IMR-90 (cell line): Measurements from ENCODE around the gene ACOT4. TPM values are rescaled to one million over a fixed set of nuclear protein-coding genes. Genes with fewer than 3 reads are reported as not detected.

Experiments used
- ATAC-seq: fragments of 200-7000 bp; cut with Tn5 transposase; 2 replicates; pipeline ENCODE4 v1.9.1; 2020; ENCODE audit warnings: low read depth, mild to moderate bottlenecking, moderate library complexity
- BruUV-seq: library from RNA; stranded (reverse); fragments of 400-500 nt; replicated peaks from 2 replicates; lab custom pipeline; 2021; lab: Mats Ljungman, UMichigan
- CTCF ChIA-PET: fragments of 300-600 bp; formaldehyde crosslinking; extraction: SDS; loops from one replicate; lab custom pipeline; 2021; ENCODE audit warnings: antibody characterized with exemption; lab: Yijun Ruan, JAX
- POLR2A ChIA-PET: fragments of 300-600 bp; sonication (Branson Sonifier 250); formaldehyde crosslinking; loops from one replicate; lab custom pipeline; 2022; ENCODE audit warnings: antibody characterized with exemption; ENCODE audit not compliant: unreplicated experiment; lab: Charles Lee
- DNase-seq: peaks from one replicate; pipeline ENCODE4 v3.0.0; 2013
- H2AFZ ChIP-seq: replicated peaks from 2 replicates; pipeline ENCODE3; 2013; ENCODE audit warnings: low read length, mild to moderate bottlenecking; ENCODE audit not compliant: poor library complexity
- H2AK5ac ChIP-seq: 2 replicates; pipeline ENCODE4 v1.6.1; 2013; ENCODE audit warnings: low read depth, low read length, inconsistent platforms
- H2AK9ac ChIP-seq: replicated peaks from 2 replicates; pipeline ENCODE3; 2013; ENCODE audit warnings: mild to moderate bottlenecking, low read depth, low read length, moderate library complexity; ENCODE audit not compliant: poor library complexity
- H2BK120ac ChIP-seq: 2 replicates; pipeline ENCODE4 v1.6.1; 2013; ENCODE audit warnings: low read depth, low read length, inconsistent platforms
- H2BK15ac ChIP-seq: 3 replicates; pipeline ENCODE4 v1.6.1; 2013; ENCODE audit warnings: low read depth, low read length, inconsistent platforms
- H2BK20ac ChIP-seq: 2 replicates; pipeline ENCODE4 v1.6.1; 2013; ENCODE audit warnings: low read depth, mild to moderate bottlenecking, inconsistent platforms, low read length, moderate library complexity
- H2BK5ac ChIP-seq: 2 replicates; pipeline ENCODE4 v1.6.1; 2013; ENCODE audit warnings: mild to moderate bottlenecking, low read depth, low read length, inconsistent platforms; ENCODE audit not compliant: poor library complexity, severe bottlenecking
- H3K14ac ChIP-seq: replicated peaks from 2 replicates; pipeline ENCODE4 v1.6.1; 2013; ENCODE audit warnings: low read depth, low read length, inconsistent platforms
- H3K18ac ChIP-seq: 2 replicates; pipeline ENCODE4 v1.6.1; 2013; ENCODE audit warnings: low read depth, low read length, control low read depth
- H3K23ac ChIP-seq: 2 replicates; pipeline ENCODE4 v1.6.1; 2013; ENCODE audit warnings: low read depth, low read length, inconsistent platforms
- H3K27ac ChIP-seq: 2 replicates; pipeline ENCODE4 v1.5.1; 2013; ENCODE audit warnings: mild to moderate bottlenecking, control low read depth, low read length; ENCODE audit not compliant: insufficient read depth
- H3K27me3 ChIP-seq: 2 replicates; pipeline ENCODE4 v1.6.1; 2013; ENCODE audit warnings: low read length; ENCODE audit not compliant: control insufficient read depth, insufficient read depth
- H3K36me3 ChIP-seq: 2 replicates; pipeline ENCODE4 v1.6.1; 2013; ENCODE audit warnings: low read length, mixed read lengths; ENCODE audit not compliant: control insufficient read depth, insufficient read depth
- H3K4ac ChIP-seq: 2 replicates; pipeline ENCODE4 v1.6.1; 2013; ENCODE audit warnings: low read depth, low read length, inconsistent platforms
- H3K4me1 ChIP-seq: 2 replicates; pipeline ENCODE4 v1.6.1; 2013; ENCODE audit warnings: low read length, mixed read lengths; ENCODE audit not compliant: control insufficient read depth, insufficient read depth
- H3K4me2 ChIP-seq: 2 replicates; pipeline ENCODE4 v1.6.1; 2013; ENCODE audit warnings: low read depth, mild to moderate bottlenecking, control low read depth, low read length, moderate library complexity
- H3K4me3 ChIP-seq: 2 replicates; pipeline ENCODE4 v1.5.1; 2013; ENCODE audit warnings: low read depth, mild to moderate bottlenecking, control low read depth, low read length, moderate library complexity; ENCODE audit not compliant: insufficient read depth
- H3K56ac ChIP-seq: 2 replicates; pipeline ENCODE4 v1.6.1; 2013; ENCODE audit warnings: low read length, inconsistent platforms; ENCODE audit not compliant: insufficient read depth; ENCODE audit errors: extremely low read depth
- H3K79me1 ChIP-seq, 2 experiments: 2 replicates each; pipeline ENCODE4 v1.6.1; 2013; ENCODE audit warnings: low read length in 2 of 2, inconsistent platforms in 1 of 2, low read depth in 1 of 2
- H3K9ac ChIP-seq: 2 replicates; pipeline ENCODE4 v1.6.1; 2013; ENCODE audit warnings: low read depth, low read length, control low read depth
- H3K9me1 ChIP-seq: 2 replicates; pipeline ENCODE4 v1.6.1; 2013; ENCODE audit warnings: low read length, inconsistent platforms; ENCODE audit not compliant: insufficient read depth
- H3K9me3 ChIP-seq: 2 replicates; pipeline ENCODE4 v1.6.1; 2013; ENCODE audit warnings: low read length; ENCODE audit not compliant: control insufficient read depth, insufficient read depth
- H4K20me1 ChIP-seq: 2 replicates; pipeline ENCODE4 v1.6.1; 2013; ENCODE audit warnings: low read length, inconsistent platforms; ENCODE audit not compliant: insufficient read depth
- H4K5ac ChIP-seq: 2 replicates; pipeline ENCODE4 v1.6.1; 2013; ENCODE audit warnings: mild to moderate bottlenecking, low read depth, low read length, control low read depth
- H4K8ac ChIP-seq, 2 experiments: 2 replicates each; pipeline ENCODE4 v1.6.1; 2013; ENCODE audit warnings: low read depth in 2 of 2, low read length in 2 of 2, control low read depth in 1 of 2, inconsistent platforms in 1 of 2
- H4K91ac ChIP-seq: 2 replicates; pipeline ENCODE4 v1.6.1; 2013; ENCODE audit warnings: low read depth, low read length, inconsistent platforms; ENCODE audit not compliant: insufficient read depth
- BHLHE40 ChIP-seq: fragments of 150-350 bp; IDR thresholded peaks from 2 replicates; pipeline ENCODE4 v1.6.1; 2016; ENCODE audit warnings: mild to moderate bottlenecking, low read depth, low read length
- CEBPB ChIP-seq: IDR thresholded peaks from 2 replicates; pipeline ENCODE4 v1.6.1; 2012; ENCODE audit warnings: low read depth, low read length, improper control_type of control experiment
- CHD1 ChIP-seq: IDR thresholded peaks from 2 replicates; pipeline ENCODE4 v1.6.1; 2012; ENCODE audit warnings: low read depth, low read length, improper control_type of control experiment
- CTCF ChIP-seq: conservative IDR thresholded peaks from 2 replicates; pipeline ENCODE4 v1.5.1; 2012; ENCODE audit warnings: mild to moderate bottlenecking, low read depth, low read length, improper control_type of control experiment
- ELK1 ChIP-seq: fragments of 150-350 bp; IDR thresholded peaks from 2 replicates; pipeline ENCODE4 v1.6.1; 2016; ENCODE audit warnings: low read depth, mild to moderate bottlenecking, low read length, moderate library complexity, borderline replicate concordance
- FOS ChIP-seq: fragments of 150-350 bp; IDR thresholded peaks from 2 replicates; pipeline ENCODE4 v1.6.1; 2016; ENCODE audit warnings: low read depth, low read length
- MAFK ChIP-seq: IDR thresholded peaks from 2 replicates; pipeline ENCODE4 v1.6.1; 2012; ENCODE audit warnings: low read depth, low read length, improper control_type of control experiment
- MAZ ChIP-seq: IDR thresholded peaks from 2 replicates; pipeline ENCODE4 v1.6.1; 2012; ENCODE audit warnings: low read depth, mild to moderate bottlenecking, low read length, improper control_type of control experiment, moderate library complexity, borderline replicate concordance
- MXI1 ChIP-seq: IDR thresholded peaks from 2 replicates; pipeline ENCODE4 v1.6.1; 2012; ENCODE audit warnings: low read depth, mild to moderate bottlenecking, low read length, moderate library complexity, borderline replicate concordance
- NFE2L2 ChIP-seq: fragments of 150-350 bp; IDR thresholded peaks from 2 replicates; pipeline ENCODE4 v1.6.1; 2016; ENCODE audit warnings: low read depth, mild to moderate bottlenecking, low read length
- POLR2A ChIP-seq: IDR thresholded peaks from 2 replicates; pipeline ENCODE4 v1.6.1; 2012; ENCODE audit warnings: mild to moderate bottlenecking, low read depth, low read length
- RAD21 ChIP-seq: IDR thresholded peaks from 2 replicates; pipeline ENCODE4 v1.6.1; 2012; ENCODE audit warnings: low read length, improper control_type of control experiment
- RCOR1 ChIP-seq: IDR thresholded peaks from 2 replicates; pipeline ENCODE4 v1.6.1; 2012; ENCODE audit warnings: mild to moderate bottlenecking, low read length, improper control_type of control experiment; ENCODE audit not compliant: insufficient replicate concordance
- RFX5 ChIP-seq: IDR thresholded peaks from 2 replicates; pipeline ENCODE4 v1.8.0; 2012; ENCODE audit warnings: low read depth, mild to moderate bottlenecking, low read length, moderate library complexity
- SMC3 ChIP-seq: fragments of 150-350 bp; IDR thresholded peaks from 2 replicates; pipeline ENCODE4 v1.6.1; 2016; ENCODE audit warnings: low read depth, mild to moderate bottlenecking, antibody characterized with exemption, low read length, moderate library complexity
- USF2 ChIP-seq: fragments of 150-350 bp; IDR thresholded peaks from 2 replicates; pipeline ENCODE4 v1.6.1; 2017; ENCODE audit warnings: mild to moderate bottlenecking, antibody characterized with exemption, low read length, low read depth
- WGBS, 2 experiments: methylation state at CpG; one replicate each; pipeline versions ENCODE4 v1.1.5 to v1.1.7; 2013; ENCODE audit warnings: missing lambda C conversion rate in 2 of 2; ENCODE audit not compliant: insufficient read length in 1 of 2; ENCODE audit errors: extremely low coverage in 2 of 2; 5-methylcytosine and 5-hydroxymethylcytosine counted together
- dilution Hi-C: fragments of 300-500 bp; cut with HindIII; formaldehyde crosslinking; loops from one replicate; pipeline ENCODE4 v1.14.3; 2018; ENCODE audit warnings: low sequenced_read_pairs; ENCODE audit not compliant: unreplicated experiment
- in situ Hi-C: fragments of 300-500 bp; cut with MboI; formaldehyde crosslinking; loops from 3 replicates; pipeline ENCODE4 v1.14.3; 2019; ENCODE audit warnings: low sequenced_read_pairs, inconsistent platforms, mixed read lengths
- intact Hi-C: fragments of 100-400 bp; cut with micrococcal nuclease; formaldehyde crosslinking; loops from 2 replicates; pipeline ENCODE4 v1.10.0; 2022
- polyA plus RNA-seq, 3 experiments: library from polyadenylated mRNA; depleted of rRNA; stranded (reverse); fragments of >200 nt; gene quantifications; 2 replicates each; pipeline ENCODE4 v1.2.3, GENCODE V29; 2012; ENCODE audit warnings: low replicate concordance in 1 of 3
- total RNA-seq: library from RNA; depleted of rRNA; stranded (reverse); fragments of >200 nt; gene quantifications from 2 replicates; pipeline ENCODE4 v1.2.3, GENCODE V29; 2012

Gene ACOT4
- total and polyA plus RNA-seq, 2 of the 4 experiments (the other 2 are of a cell fraction) = 0.22 to 0.54 TPM

- H3K4me3 ChIP-seq = no peak overlapping the region
- no peak overlapping the region for H3K4ac ChIP-seq
- no peak overlapping the region for H2AK9ac ChIP-seq
- H3K4me1 ChIP-seq = no peaks in the 10 kb centered on the region
- H4K91ac ChIP-seq = no peak overlapping the region
- ATAC-seq = no peak
- no peak for DNase-seq
- H3K9ac ChIP-seq = no peak overlapping the region
- H3K56ac ChIP-seq = no peak overlapping the region
- ChIA-PET CTCF (no interaction called here), POLR2A (no interaction called here)
- H4K20me1 ChIP-seq = no peaks in the 10 kb centered on the region
- H3K9me1 ChIP-seq = no peaks in the 10 kb centered on the region
- H2BK5ac ChIP-seq = no peak overlapping the region
- no peak overlapping the region for H3K14ac ChIP-seq
- H3K36me3 ChIP-seq = no peaks in the 10 kb centered on the region
- TF ChIP-seq USF2 = no peak
- no peak for TF ChIP-seq RAD21
- TF ChIP-seq NFE2L2 = no peak
- TF ChIP-seq RFX5 = no peak
- no peak for TF ChIP-seq BHLHE40
- TF ChIP-seq CEBPB = no peak
- no peak for TF ChIP-seq MAFK
- no peak for TF ChIP-seq CHD1
- no peak for TF ChIP-seq MXI1
- no peak for TF ChIP-seq CTCF
- TF ChIP-seq ELK1 = no peak
- TF ChIP-seq SMC3 = no peak
- TF ChIP-seq RCOR1 = no peak
- TF ChIP-seq MAZ = no peak
- TF ChIP-seq POLR2A = no peak
- no peak for TF ChIP-seq FOS
- no peak overlapping the region for H2AFZ ChIP-seq
- H2BK15ac ChIP-seq = no peak overlapping the region
- H3K23ac ChIP-seq = no peak overlapping the region
- peaks cover 2% of the 10 kb centered on the region; the same call in 1 of the 2 replicates for H3K27me3 ChIP-seq
- no peak overlapping the region for H3K27ac ChIP-seq
- H2AK5ac ChIP-seq = no peak overlapping the region
- no CpG with 5 or more reads among the region's 1 CpG for WGBS, 2 experiments
- no peaks in the 10 kb centered on the region for H3K79me1 ChIP-seq
- H3K4me2 ChIP-seq = no peak overlapping the region
- H2BK120ac ChIP-seq = no peak overlapping the region
- dilution Hi-C loops (no loop called here), in situ Hi-C loops (no loop called here), intact Hi-C loops (no loop called here)
- H3K18ac ChIP-seq = no peak overlapping the region
- BruUV-seq = no TSS peak
- no peak overlapping the region for H4K5ac ChIP-seq
- no peak overlapping the region for H4K8ac ChIP-seq
- no peaks in the 10 kb centered on the region for H3K9me3 ChIP-seq
- H2BK20ac ChIP-seq = no peak overlapping the region
Measured at GRCh38 chr14:73625706-73626105, 34.0 kb downstream of the ACOT4 start.
